ENCODE results near the gene CHCHD6. TPM values are rescaled to one million over a fixed set of nuclear protein-coding genes. Genes with fewer than 3 reads are reported as not detected.

The CHCHD6 gene
- total and polyA plus RNA-seq, 4 donors = 12.1 to 22.6 (median 17.5) TPM

DNA sequence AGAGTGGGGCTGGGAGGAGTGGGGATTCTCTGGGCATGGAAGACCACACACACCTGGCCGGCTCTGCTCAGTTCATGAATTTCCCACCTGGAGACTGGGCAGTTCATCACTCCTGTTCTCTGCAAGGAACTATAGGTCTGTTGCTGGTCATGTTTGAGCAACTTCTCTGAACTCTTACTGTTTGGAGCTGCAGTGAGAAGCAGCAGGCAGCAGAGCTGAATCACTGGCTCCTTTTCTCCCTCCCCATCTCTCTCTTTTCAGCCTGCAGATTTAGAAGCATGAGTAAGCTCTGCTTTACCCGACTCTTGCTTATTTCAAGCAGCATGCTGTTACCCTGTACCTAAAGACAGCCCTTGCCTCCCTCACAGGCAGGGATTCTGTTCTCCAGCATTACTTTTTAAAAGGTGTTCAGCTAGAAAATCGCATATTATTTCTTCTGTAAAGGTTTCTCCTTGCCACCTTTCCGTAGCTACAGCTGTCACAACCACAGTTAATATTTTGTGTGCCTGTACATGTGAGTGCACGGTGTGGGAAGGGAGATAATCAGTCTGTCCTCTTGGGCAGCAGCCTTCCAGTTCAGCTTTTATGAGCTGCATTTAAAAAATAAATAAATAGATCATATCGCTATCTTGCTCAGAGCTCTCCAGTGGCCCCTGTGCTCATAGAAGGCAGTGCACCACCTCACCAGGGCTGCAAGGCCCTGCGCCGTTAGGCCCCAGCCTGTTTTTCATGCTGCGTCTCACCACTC lies 131.6 kb downstream of the CHCHD6 start:
- DNase-seq = no peak
- H3K4me1 ChIP-seq (ENCODE audit: control insufficient read depth in 5 of 5, insufficient read depth in 5 of 5, low read length in 5 of 5) = peaks cover 0 to 2% (median 0%) of the 10 kb centered on the region in 5 donors
- H3K36me3 ChIP-seq (ENCODE audit: control insufficient read depth in 4 of 4, insufficient read depth in 4 of 4, low read length in 4 of 4) = peaks cover 0 to 2% (median 0%) of the 10 kb centered on the region in 4 donors
- TF ChIP-seq, protein P1, sequence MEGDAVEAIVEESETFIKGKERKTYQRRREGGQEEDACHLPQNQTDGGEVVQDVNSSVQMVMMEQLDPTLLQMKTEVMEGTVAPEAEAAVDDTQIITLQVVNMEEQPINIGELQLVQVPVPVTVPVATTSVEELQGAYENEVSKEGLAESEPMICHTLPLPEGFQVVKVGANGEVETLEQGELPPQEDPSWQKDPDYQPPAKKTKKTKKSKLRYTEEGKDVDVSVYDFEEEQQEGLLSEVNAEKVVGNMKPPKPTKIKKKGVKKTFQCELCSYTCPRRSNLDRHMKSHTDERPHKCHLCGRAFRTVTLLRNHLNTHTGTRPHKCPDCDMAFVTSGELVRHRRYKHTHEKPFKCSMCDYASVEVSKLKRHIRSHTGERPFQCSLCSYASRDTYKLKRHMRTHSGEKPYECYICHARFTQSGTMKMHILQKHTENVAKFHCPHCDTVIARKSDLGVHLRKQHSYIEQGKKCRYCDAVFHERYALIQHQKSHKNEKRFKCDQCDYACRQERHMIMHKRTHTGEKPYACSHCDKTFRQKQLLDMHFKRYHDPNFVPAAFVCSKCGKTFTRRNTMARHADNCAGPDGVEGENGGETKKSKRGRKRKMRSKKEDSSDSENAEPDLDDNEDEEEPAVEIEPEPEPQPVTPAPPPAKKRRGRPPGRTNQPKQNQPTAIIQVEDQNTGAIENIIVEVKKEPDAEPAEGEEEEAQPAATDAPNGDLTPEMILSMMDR (IDR thresholded peaks at IDR 0.05; ENCODE audit: control extremely low read depth, extremely low read depth) = no peak
- H3K4me3 ChIP-seq = no peak overlapping the region
- ATAC-seq (ENCODE audit: insufficient read depth, low FRiP score) = peak; percentile 49
- no peaks in the 10 kb centered on the region for H3K9me3 ChIP-seq (ENCODE audit: control insufficient read depth in 4 of 4, insufficient read depth in 3 of 4, low read length in 3 of 4)
- 83 to 90% methylated on average over 9 of the region's 9 CpGs for WGBS, 2 donors
- H3K27me3 ChIP-seq (ENCODE audit: control insufficient read depth in 3 of 3, insufficient read depth in 3 of 3, low read length in 2 of 3) = no peaks in the 10 kb centered on the region
- H3K27ac ChIP-seq (ENCODE audit: low read depth in 1 of 2, low read length in 1 of 2) = no peak overlapping the region
- no peak overlapping the region for H3K9ac ChIP-seq (ENCODE audit: insufficient read depth in 1 of 2, low read length in 2 of 2)

DNA sequence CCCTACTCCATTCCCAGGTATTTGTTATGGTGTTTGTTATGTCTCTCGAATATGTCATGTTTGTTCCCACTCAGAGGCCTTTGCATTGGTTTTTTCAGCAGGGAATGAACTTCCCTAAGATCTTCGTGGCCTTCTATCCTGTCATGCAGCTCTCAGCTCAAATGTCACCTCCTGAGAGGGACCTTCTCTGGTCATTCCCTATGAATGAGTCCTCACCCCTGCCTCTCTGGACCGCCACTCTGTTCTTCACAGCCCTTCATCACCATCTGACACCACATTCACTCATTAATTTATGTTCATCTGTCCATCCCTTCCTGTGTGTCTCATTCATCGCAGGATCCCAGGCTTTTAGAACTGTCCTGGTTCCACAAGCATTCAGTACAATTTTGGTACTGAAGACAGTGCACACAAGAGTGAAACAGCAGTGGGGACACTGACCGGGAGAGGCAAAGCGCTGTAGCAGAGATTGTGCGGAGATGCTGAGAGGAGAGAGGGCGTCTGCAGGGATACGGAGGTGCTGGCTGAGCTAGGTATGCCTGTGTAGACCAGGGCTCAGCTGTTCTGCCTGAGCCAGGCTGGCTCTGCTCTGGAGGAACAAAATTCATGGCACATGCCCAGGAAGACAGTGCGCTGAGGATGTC lies 132.3 kb downstream of the CHCHD6 start:
- Histone ChIP-seq H3K36me3 (ENCODE audit: control insufficient read depth in 4 of 4, insufficient read depth in 4 of 4, low read length in 4 of 4) (peaks cover 0 to 2% (median 0%) of the 10 kb centered on the region in 4 donors), H3K27ac (ENCODE audit: low read depth in 1 of 2, low read length in 1 of 2) (no peak overlapping the region), H3K4me3 (no peak overlapping the region), H3K27me3 (ENCODE audit: control insufficient read depth in 3 of 3, insufficient read depth in 3 of 3, low read length in 2 of 3) (no peaks in the 10 kb centered on the region), H3K9me3 (ENCODE audit: control insufficient read depth in 4 of 4, insufficient read depth in 3 of 4, low read length in 3 of 4) (no peaks in the 10 kb centered on the region), H3K4me1 (ENCODE audit: control insufficient read depth in 5 of 5, insufficient read depth in 5 of 5, low read length in 5 of 5) (peaks cover 0 to 2% (median 0%) of the 10 kb centered on the region in 5 donors), H3K9ac (ENCODE audit: insufficient read depth in 1 of 2, low read length in 2 of 2) (no peak overlapping the region)
- DNase-seq (no peak), ATAC-seq (ENCODE audit: insufficient read depth, low FRiP score) (no peak)
- TF ChIP-seq, protein P1 (IDR thresholded peaks at IDR 0.05; ENCODE audit: control extremely low read depth, extremely low read depth) = no peak
- 93 to 96% methylated on average over 10 of the region's 10 CpGs for WGBS, 2 donors

DNA sequence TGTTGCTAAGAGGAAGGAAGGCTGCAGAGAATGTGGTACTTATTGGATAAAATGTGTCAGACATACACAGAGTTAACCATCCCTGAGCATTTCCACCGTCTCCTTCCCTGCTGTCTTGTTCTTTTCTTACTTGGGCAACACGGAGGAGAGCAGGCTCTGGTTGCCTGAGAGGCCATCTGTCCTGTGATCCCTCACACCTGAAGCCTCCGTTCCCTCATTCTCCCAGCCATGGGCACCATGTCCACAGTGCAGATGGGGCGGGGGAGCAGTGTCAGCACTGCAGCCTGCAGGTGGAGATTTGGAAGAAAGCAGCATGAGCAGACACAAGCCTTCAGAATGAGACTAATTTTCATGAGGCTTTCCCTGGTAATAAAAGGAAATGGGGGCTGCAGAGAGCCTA lies 133.7 kb downstream of the CHCHD6 start:
- Histone ChIP-seq H3K27ac (ENCODE audit: low read depth in 1 of 2, low read length in 1 of 2) (no peak overlapping the region), H3K4me3 (no peak overlapping the region), H3K4me1 (ENCODE audit: control insufficient read depth in 5 of 5, insufficient read depth in 5 of 5, low read length in 5 of 5) (peaks cover 0 to 2% (median 0%) of the 10 kb centered on the region in 5 donors), H3K36me3 (ENCODE audit: control insufficient read depth in 4 of 4, insufficient read depth in 4 of 4, low read length in 4 of 4) (peaks cover 0 to 2% (median 0%) of the 10 kb centered on the region in 4 donors), H3K9ac (ENCODE audit: insufficient read depth in 1 of 2, low read length in 2 of 2) (no peak overlapping the region), H3K9me3 (ENCODE audit: control insufficient read depth in 4 of 4, insufficient read depth in 3 of 4, low read length in 3 of 4) (no peaks in the 10 kb centered on the region), H3K27me3 (ENCODE audit: control insufficient read depth in 3 of 3, insufficient read depth in 3 of 3, low read length in 2 of 3) (no peaks in the 10 kb centered on the region)
- TF ChIP-seq, protein P1 (IDR thresholded peaks at IDR 0.05; ENCODE audit: control extremely low read depth, extremely low read depth) = no peak
- no peak for ATAC-seq (ENCODE audit: insufficient read depth, low FRiP score)
- WGBS, 2 donors = 88 to 93% methylated on average over 4 of the region's 4 CpGs
- no peak for DNase-seq
